NOMO-1 treated with DMSO at 0.1 percent for 48 hours (cell line): ENCODE results near the gene RPL38.

Source experiments
- DNase-seq: peaks from one replicate; lab custom pipeline; 2025; ENCODE audit not compliant: unreplicated experiment; lab: John Stamatoyannopoulos, UW

The RPL38 gene

GRCh38 chr17:74203439-74204240 is at the start of gene RPL38:
RPL38 (plus strand) TSS chr17:74203678; CDS start chr17:74203956, 278 bp downstream.
- DNase-seq: peak; percentile 92

DNA sequence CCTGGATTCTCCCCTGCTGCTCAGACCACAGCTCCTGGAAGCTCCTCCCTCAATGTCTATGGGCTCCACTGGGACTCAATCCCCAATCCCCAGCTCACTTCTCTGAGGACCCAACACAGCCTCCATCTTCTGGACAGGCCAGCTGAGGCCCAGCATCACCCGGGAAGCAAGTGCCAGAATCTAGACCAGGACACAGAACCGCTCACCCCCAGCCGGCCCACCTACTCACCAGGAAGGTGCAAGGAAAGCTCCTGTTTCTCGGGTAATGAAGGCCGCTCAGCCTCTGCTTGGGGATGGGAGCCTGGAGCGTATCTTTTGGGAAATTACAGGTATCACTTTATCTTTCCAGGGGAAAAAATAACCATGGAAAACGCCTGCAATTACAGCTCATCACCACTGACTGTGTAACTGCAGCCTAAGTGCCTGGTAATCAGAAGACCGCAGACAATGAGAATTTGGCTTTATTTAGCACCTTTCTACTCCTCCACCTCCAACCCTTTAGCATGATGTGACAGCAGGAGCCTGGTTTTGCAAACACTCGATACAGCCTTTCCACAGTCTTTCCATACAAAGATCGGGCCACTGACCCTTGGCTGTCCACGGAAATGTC is 49.6 kb upstream of the RPL38 start:
- no peak for DNase-seq

DNA sequence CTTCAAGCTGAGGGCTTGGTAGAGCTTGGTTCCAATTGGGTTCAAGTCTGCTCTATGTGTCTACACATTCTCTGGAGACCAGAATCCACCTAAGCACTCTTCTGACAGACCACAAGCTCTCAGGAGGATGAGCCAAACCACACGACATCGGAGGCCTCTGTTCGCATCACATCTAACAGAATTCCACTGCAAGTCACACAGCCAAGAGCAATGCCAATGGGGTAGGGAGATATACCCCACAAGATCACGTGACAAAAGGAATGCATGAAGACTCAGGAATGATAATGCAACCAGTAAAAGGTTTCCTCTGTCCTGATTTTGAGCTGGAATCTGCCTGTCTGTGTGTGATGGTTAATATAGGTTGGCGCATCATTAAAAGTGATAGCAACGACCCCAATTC is 46.6 kb upstream of the RPL38 start:
- DNase-seq: no peak

GRCh38 chr17:74157366-74157765 is 46.1 kb upstream of the RPL38 start:
- DNase-seq: no peak

GRCh38 chr17:74158761-74159160 is 44.7 kb upstream of the RPL38 start:
- no peak for DNase-seq

GRCh38 chr17:74159226-74159840 is 44.1 kb upstream of the RPL38 start:
- no peak for DNase-seq

DNA sequence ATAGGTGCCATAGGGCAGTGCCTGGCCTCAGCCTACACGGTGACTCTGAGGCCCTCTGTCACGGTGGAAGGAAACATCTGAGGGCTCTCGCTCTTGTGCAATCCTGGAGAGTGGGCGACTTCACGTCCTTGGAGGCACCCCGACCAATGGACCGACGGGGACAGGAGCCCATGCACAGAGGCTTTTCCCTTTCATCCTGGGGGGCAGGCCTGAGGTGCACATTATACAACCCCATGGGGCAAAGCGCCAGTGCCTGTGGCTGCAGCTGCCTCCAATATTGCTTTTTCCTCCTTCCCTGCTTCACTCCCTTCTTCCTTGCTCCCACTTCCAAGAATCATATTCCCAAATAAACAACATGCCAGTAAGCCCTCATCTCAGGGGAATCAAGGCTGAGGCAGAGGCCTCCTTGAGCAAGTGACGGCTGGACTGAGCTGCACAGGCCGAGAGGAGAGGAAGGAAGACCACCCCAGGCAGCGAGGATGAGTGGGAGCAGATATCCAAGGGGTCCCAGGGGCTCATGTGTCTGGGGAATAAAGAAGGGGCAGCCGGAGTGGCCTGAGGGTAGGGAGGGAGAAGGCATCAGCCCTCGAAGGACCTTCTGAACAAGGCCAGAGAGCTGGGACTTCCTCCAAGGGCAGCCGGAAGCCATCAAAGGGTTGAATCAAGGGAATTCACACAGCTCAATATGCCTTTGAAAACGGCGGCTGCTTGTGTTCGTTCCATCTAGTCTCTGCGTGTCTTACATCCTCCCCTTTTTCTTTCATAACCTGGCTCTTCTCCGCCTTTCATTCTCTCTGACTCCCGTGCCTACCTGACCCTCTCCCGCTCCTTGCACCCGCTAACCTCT is 42.6 kb upstream of the RPL38 start:
- DNase-seq: no peak

GRCh38 chr17:74161503-74161875 is 42.0 kb upstream of the RPL38 start:
- DNase-seq: no peak

DNA sequence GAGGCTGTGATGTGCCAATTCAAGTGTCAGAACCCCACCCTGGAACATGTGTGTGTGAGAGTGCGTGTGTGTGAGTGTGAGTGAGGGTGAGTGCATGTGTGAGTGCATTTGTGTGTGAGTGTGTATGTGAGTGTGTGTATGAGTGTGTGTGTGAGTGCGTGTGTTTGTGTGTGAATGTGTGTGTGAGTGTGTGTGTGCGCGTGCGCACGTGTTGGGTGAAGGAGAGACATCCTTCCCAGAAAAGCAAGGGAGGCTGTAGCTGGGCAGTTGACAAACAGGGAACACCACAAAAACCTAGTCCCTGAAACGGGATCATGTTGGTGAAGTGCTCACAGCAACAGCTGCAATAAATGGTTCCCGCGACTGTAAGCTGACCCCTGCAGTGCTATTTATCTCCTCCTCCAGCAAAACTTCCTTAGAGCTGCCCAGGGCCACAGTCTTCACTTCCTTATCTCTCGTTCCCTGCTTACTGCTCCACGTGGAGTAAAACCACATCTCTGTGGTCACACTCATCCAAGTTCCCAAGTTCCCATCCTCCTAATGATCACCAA is 40.1 kb upstream of the RPL38 start:
- DNase-seq: peak; percentile 17

DNA sequence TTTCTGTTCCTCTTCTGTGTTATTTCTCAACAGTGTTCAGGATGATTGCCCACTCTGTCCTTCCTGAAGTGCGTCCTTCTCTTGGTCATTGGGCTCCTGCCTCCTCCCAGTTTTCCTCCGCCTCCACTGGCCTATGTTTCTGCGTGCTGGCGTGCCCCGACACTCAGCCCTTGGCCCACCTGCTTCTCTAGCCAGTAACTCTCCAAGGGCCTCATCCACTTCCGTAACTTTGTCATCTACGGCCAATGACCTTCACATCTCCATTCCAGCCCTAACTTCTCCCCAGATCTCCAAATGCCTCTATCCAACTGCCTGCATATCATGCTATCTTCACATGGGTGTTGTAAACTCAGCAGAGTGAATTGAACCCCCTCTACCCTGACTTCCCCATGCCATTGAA is 39.6 kb upstream of the RPL38 start:
- DNase-seq: no peak

GRCh38 chr17:74164446-74165045 is 38.9 kb upstream of the RPL38 start:
- DNase-seq: no peak

DNA sequence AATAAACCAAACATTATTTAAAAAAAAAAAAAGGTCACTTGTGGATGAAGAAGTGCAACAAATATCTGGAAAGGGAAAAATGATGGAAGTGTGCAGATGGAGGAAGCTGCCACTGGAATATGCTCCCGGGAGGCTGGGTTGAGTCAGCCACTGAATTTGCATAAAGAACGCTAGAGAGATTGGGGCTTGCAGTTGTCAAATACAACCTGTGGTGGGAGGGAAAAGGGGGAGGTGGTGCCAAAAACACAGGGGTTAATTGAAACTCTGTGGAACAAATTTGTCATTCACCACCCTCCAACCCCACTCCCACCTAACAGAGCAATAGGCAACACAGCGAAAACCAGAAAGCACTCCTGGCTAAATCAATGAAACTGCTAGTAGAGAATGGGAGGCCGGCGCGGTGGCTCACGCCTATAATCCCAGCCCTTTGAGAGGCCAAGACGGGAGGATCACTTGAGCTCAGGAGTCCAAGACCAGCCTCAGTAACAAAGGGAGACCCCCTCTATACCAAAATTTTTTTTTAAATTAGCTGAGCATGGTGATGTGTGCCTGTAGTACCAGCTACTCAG is 37.6 kb upstream of the RPL38 start:
- no peak for DNase-seq

- no peak for DNase-seq
Observed at GRCh38 chr17:74170924-74171323, 32.6 kb upstream of the RPL38 start.

DNA sequence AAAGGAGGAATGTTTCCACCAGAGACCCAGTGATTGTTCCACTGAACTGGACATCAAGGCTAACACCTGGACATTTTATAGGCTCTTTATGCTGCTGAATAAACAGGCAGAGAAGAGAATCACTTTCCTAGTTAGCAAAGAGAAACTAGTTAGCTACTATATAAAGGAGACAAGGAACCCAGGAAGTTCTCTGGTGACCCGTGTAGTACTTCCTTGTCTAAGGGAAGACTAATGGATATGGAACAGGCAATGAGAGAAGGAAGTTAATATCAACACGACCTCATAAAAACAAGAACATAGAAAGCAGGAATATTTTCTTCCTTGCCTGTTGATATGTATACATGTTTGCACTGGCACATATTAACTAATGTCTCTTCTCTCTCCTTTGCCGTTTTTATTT is 30.8 kb upstream of the RPL38 start:
- DNase-seq: no peak

GRCh38 chr17:74176546-74177001 is 26.9 kb upstream of the RPL38 start:
- peak; percentile 26 for DNase-seq

GRCh38 chr17:74177018-74177450 is 26.4 kb upstream of the RPL38 start:
- no peak for DNase-seq

DNA sequence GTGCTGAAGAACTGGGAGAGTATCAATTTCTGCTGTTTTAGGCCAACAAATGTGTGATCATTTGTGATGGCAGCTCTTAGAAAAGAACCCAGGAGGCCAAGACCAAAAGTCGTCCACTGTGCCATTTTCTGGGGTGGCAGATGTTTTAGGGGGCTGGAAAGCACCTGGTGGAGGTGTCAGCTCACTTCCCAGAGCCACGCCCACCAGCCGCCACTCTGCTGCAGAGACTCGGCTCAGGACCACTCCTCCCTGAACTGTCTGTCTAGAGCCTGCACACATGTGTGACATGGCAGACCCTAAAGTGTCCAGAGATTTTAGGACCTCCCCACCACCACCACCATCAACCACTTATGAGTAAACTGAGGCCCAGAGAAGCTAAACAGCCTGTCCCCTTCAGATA is 23.9 kb upstream of the RPL38 start:
- no peak for DNase-seq

DNA sequence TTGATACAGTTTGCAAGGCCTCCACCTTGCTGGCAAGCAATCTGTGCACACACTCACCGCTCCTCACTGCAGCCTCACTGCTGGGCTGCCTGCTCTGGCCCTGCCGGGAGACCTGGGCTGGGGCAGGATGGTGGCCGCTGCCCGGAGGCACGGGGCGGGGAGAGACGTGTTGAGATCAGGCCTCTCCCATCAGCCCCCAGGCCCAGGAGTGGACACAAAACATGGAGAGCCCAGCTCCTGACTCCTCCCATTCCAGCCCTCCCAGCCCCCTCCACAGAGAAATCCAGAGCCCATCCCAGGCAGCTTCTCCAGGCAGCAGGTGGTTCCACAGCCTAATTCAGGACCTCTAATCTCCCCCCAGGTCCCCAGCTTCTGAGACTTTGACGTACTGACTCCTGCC is 23.1 kb upstream of the RPL38 start:
- no peak for DNase-seq

- no peak for DNase-seq
Observed at GRCh38 chr17:74181341-74181740, 22.1 kb upstream of the RPL38 start.

DNA sequence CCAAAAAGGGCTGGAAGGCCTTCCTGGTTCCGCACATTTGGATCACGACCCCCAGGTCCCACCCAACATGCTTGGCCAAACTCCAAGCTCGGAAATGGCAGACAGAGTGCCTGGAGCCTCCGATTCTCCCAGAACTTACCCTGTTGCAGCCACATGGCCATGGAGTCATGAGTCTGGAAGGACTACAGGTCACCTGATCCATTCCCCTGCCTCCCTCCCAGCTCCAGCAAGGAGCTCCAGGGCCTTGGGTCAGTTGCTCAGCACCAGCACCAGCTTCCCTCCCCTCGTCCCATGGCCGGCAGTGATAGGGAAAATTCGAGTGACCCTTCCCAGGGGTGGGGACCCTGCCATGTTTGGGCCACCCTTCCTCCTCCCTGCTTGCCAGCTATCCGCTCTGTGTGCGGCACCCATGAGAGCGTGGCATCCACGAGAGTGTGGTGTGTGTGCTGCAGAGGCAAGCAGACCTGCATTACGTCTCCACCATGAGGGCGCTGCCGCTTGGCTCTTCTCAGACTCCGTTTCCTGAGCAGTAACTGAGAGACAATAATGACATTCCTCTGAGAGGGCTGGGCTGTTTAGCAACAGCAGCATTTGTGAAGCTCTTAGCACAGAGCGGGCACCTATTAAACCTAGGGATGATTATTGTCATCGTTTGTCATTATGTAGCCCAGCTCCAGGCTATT is 21.3 kb upstream of the RPL38 start:
- DNase-seq: no peak
